Neural crest cell (in vitro differentiated cells): ENCODE results near the gene FBXL5. TPM values are rescaled to one million over a fixed set of nuclear protein-coding genes. Genes with fewer than 3 reads are reported as not detected.
"Not testable (repeated sequence)": the region's sequence is repeated elsewhere in the genome, so short reads cannot be mapped to it uniquely, and the experiment has no call there.

Experiments used
- DNase-seq: peaks from one replicate; pipeline ENCODE4 v3.0.0; 2021; ENCODE audit warnings: low read depth, mixed read lengths, low spot score
- H3K27ac Mint-ChIP-seq: one replicate; pipeline ENCODE4 v1.8.0; 2021; ENCODE audit warnings: mild to moderate bottlenecking, mixed read lengths; ENCODE audit not compliant: unreplicated experiment
- H3K27me3 Mint-ChIP-seq: 2 replicates; pipeline ENCODE4 v1.8.0; 2021; ENCODE audit warnings: low read depth, mild to moderate bottlenecking, mixed read lengths
- H3K36me3 Mint-ChIP-seq: 2 replicates; pipeline ENCODE4 v1.8.0; 2021; ENCODE audit warnings: low read depth, mild to moderate bottlenecking, mixed read lengths
- H3K4me1 Mint-ChIP-seq: 2 replicates; pipeline ENCODE4 v1.8.0; 2021; ENCODE audit warnings: mixed read lengths
- H3K4me3 Mint-ChIP-seq: one replicate; pipeline ENCODE4 v1.8.0; 2021; ENCODE audit warnings: mild to moderate bottlenecking, mixed read lengths
- H3K9me3 Mint-ChIP-seq: 2 replicates; pipeline ENCODE4 v1.8.0; 2021; ENCODE audit warnings: mixed read lengths
- total RNA-seq: library from RNA; stranded (reverse); gene quantifications from 2 replicates; pipeline ENCODE4 v1.2.1, GENCODE V29; 2021
- TF ChIP-seq, protein P1 (sequence below): fragments of 200-600 bp; sonication (generic); conservative IDR thresholded peaks from 2 replicates; pipeline ENCODE4 v1.5.0; 2021; ENCODE audit warnings: antibody characterized with exemption, mild to moderate bottlenecking

Gene FBXL5
- total RNA-seq, 1 donor from 2014 or later = 71.2 TPM

DNA sequence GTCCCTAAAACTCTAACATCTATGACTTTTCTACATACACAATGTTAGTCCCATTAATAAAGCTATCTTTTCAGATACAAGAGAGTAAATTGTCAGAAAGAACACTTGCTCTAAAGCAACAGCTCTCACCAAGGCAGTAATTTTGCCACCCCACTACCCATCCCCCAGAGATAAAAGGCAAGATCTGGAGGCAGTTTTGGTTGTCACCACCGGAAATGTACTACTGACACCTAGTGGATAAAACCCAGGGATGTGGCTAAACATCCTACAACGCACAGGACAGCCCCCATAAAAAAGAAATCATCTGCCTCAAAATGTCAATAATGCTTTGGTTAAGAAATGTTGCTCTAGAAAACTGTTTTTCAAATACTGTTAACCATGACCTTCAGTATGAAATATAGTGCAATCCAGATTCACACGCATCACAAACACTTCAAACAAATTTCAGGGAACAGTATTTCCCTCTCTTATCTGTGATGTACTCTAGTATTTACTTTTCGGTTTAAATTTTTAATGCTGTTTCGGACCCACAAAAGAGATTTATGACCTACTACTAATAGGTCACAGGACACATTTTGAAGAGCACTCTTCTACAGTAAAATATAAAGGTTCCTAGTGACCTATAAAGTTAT is 5.1 kb downstream of the FBXL5 start:
- Mint-ChIP-seq H3K9me3 (no peaks in the 10 kb centered on the region), H3K27ac (no peak overlapping the region)
- DNase-seq = peak; percentile 5

GRCh38 chr4:15648600-15648999 is 6.6 kb downstream of the FBXL5 start:
- no peaks in the 10 kb centered on the region for H3K27me3 Mint-ChIP-seq
- no peak overlapping the region for H3K27ac Mint-ChIP-seq
- H3K36me3 Mint-ChIP-seq = no peaks in the 10 kb centered on the region
- no peak overlapping the region for H3K4me3 Mint-ChIP-seq
- H3K4me1 Mint-ChIP-seq = peaks cover 48% of the 10 kb centered on the region
- TF ChIP-seq, protein P1, sequence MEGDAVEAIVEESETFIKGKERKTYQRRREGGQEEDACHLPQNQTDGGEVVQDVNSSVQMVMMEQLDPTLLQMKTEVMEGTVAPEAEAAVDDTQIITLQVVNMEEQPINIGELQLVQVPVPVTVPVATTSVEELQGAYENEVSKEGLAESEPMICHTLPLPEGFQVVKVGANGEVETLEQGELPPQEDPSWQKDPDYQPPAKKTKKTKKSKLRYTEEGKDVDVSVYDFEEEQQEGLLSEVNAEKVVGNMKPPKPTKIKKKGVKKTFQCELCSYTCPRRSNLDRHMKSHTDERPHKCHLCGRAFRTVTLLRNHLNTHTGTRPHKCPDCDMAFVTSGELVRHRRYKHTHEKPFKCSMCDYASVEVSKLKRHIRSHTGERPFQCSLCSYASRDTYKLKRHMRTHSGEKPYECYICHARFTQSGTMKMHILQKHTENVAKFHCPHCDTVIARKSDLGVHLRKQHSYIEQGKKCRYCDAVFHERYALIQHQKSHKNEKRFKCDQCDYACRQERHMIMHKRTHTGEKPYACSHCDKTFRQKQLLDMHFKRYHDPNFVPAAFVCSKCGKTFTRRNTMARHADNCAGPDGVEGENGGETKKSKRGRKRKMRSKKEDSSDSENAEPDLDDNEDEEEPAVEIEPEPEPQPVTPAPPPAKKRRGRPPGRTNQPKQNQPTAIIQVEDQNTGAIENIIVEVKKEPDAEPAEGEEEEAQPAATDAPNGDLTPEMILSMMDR = no peak
- no peaks in the 10 kb centered on the region for H3K9me3 Mint-ChIP-seq
- DNase-seq = no peak

More for the DNA sequence above, 5.1 kb downstream of the FBXL5 start:
- no peaks in the 10 kb centered on the region for H3K36me3 Mint-ChIP-seq
- H3K4me1 Mint-ChIP-seq = peaks cover 46% of the 10 kb centered on the region
- TF ChIP-seq, protein P1 = peak; percentile 71
- H3K4me3 Mint-ChIP-seq = peak overlapping the region; percentile 60
- no peaks in the 10 kb centered on the region for H3K27me3 Mint-ChIP-seq

DNA sequence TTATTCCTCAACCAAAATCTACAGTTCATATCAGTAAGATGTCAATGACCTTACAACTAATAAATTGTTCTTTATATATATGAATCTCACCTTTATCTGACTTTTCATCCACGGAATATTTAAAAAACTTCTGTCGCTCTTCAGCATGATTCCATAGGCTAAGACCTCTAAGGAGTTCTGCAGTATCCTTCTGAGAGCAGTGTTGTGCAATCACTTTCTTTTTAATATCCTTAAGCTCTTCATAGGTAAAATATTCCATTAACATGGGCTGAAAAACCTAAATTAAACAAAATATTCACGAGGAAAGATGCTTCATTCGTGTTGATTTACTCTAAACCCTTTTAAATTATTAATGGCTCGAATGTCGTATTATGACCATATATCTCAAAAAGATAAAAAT is 16.7 kb downstream of the FBXL5 start:
- no peak overlapping the region for H3K27ac Mint-ChIP-seq
- H3K9me3 Mint-ChIP-seq = no peaks in the 10 kb centered on the region
- peaks cover 24% of the 10 kb centered on the region for H3K36me3 Mint-ChIP-seq
- DNase-seq = no peak
- no peak overlapping the region for H3K4me3 Mint-ChIP-seq
- peaks cover 3% of the 10 kb centered on the region for H3K4me1 Mint-ChIP-seq
- H3K27me3 Mint-ChIP-seq = no peaks in the 10 kb centered on the region
- TF ChIP-seq, protein P1 = no peak

DNA sequence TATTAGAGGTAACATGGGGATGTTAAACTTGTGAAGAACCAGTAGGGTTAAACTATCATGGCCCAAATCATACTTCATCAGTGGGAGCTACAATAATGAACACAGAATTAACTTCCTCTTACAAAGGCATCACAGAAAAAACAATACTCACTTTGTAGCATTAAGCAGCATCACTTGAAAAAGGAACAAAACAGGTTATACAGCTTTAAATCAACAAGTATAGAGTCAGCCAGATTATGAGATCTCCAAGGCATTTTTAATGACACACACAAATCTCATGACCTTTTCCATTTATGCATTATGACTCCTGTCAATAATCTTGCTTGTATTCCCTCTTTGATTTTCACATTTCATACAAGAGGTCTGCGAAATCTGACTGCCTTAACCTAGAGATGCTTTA is 18.3 kb downstream of the FBXL5 start:
- DNase-seq = no peak
- H3K4me1 Mint-ChIP-seq = no peaks in the 10 kb centered on the region
- H3K9me3 Mint-ChIP-seq = no peaks in the 10 kb centered on the region
- no peak overlapping the region for H3K4me3 Mint-ChIP-seq
- TF ChIP-seq, protein P1 = no peak
- H3K36me3 Mint-ChIP-seq = peaks cover 32% of the 10 kb centered on the region
- H3K27ac Mint-ChIP-seq = no peak overlapping the region
- H3K27me3 Mint-ChIP-seq = no peaks in the 10 kb centered on the region

GRCh38 chr4:15617407-15617806 is 37.8 kb downstream of the FBXL5 start:
- not testable (repeated sequence) for DNase-seq, H3K27me3 Mint-ChIP-seq, H3K27ac Mint-ChIP-seq, H3K4me1 Mint-ChIP-seq, H3K4me3 Mint-ChIP-seq
- Mint-ChIP-seq H3K9me3 (peaks cover 16% of the 10 kb centered on the region), H3K36me3 (peaks cover 68% of the 10 kb centered on the region)

- DNase-seq, H3K9me3 Mint-ChIP-seq, H3K4me3 Mint-ChIP-seq, H3K27ac Mint-ChIP-seq, H3K27me3 Mint-ChIP-seq, H3K4me1 Mint-ChIP-seq: not testable (repeated sequence)
- H3K36me3 Mint-ChIP-seq = peaks cover 47% of the 10 kb centered on the region
Measured at GRCh38 chr4:15614891-15615290, 40.3 kb downstream of the FBXL5 start.
